Measurements from ENCODE around the gene PALLD.

- TF ChIP-seq CTCF (IDR thresholded peaks at IDR 0.05) (no peak), POLR2A (IDR thresholded peaks at IDR 0.05) (no peak)
Measured at GRCh38 chr4:168867128-168867527, 370.3 kb downstream of the PALLD start.
